H9 (cell line): ENCODE results near the gene AGBL4. TPM values are rescaled to one million over a fixed set of nuclear protein-coding genes. Genes with fewer than 3 reads are reported as not detected.

Source experiments
- DNase-seq: peaks from one replicate; pipeline ENCODE4 v3.0.0-alpha.2; 2017
- H2AFZ ChIP-seq: one replicate; pipeline ENCODE4 v1.6.1; 2013; ENCODE audit warnings: mild to moderate bottlenecking, low read length, control low read depth, moderate library complexity
- H2AK5ac ChIP-seq: 2 replicates; pipeline ENCODE4 v1.6.1; 2013; ENCODE audit warnings: low read length, control low read depth, mixed read lengths; ENCODE audit not compliant: insufficient read length
- H2BK120ac ChIP-seq: one replicate; pipeline ENCODE4 v1.6.1; 2013; ENCODE audit warnings: low read depth, mild to moderate bottlenecking, low read length, control low read depth, inconsistent platforms; ENCODE audit not compliant: poor library complexity, severe bottlenecking
- H2BK12ac ChIP-seq: 2 replicates; pipeline ENCODE4 v1.6.1; 2013; ENCODE audit warnings: low read length, control low read depth, mixed read lengths, low read depth; ENCODE audit not compliant: insufficient read length
- H2BK15ac ChIP-seq: 2 replicates; pipeline ENCODE4 v1.6.1; 2013; ENCODE audit warnings: low read depth, low read length, control low read depth
- H2BK20ac ChIP-seq: one replicate; pipeline ENCODE4 v1.6.1; 2013; ENCODE audit warnings: low read depth, mild to moderate bottlenecking, low read length, control low read depth, inconsistent platforms; ENCODE audit not compliant: poor library complexity, severe bottlenecking
- H2BK5ac ChIP-seq: 2 replicates; pipeline ENCODE4 v1.6.1; 2013; ENCODE audit warnings: low read length, control low read depth, mixed read lengths; ENCODE audit not compliant: insufficient read length
- H3K14ac ChIP-seq: 2 replicates; pipeline ENCODE4 v1.6.1; 2013; ENCODE audit warnings: low read length, control low read depth; ENCODE audit not compliant: insufficient read depth
- H3K18ac ChIP-seq: 2 replicates; pipeline ENCODE4 v1.6.1; 2013; ENCODE audit warnings: low read depth, mild to moderate bottlenecking, mixed read lengths, low read length, control low read depth; ENCODE audit not compliant: insufficient read length
- H3K23ac ChIP-seq: 2 replicates; pipeline ENCODE4 v1.6.1; 2013; ENCODE audit warnings: low read length, control low read depth, mixed read lengths, low read depth; ENCODE audit not compliant: insufficient read length
- H3K23me2 ChIP-seq: 2 replicates; pipeline ENCODE4 v1.6.1; 2013; ENCODE audit warnings: low read depth, mild to moderate bottlenecking, mixed read lengths, low read length, control low read depth; ENCODE audit not compliant: insufficient read length, poor library complexity, severe bottlenecking
- H3K27ac ChIP-seq: 2 replicates; pipeline ENCODE4 v1.5.1; 2013; ENCODE audit warnings: low read length, control low read depth, mixed read lengths, low read depth; ENCODE audit not compliant: insufficient read length
- H3K27me3 ChIP-seq: 2 replicates; pipeline ENCODE4 v1.6.1; 2013; ENCODE audit warnings: low read length, control low read depth, inconsistent platforms; ENCODE audit not compliant: insufficient read depth
- H3K4ac ChIP-seq: 2 replicates; pipeline ENCODE4 v1.6.1; 2013; ENCODE audit warnings: low read depth, mild to moderate bottlenecking, control low read depth, inconsistent platforms, low read length, moderate library complexity
- H3K4me1 ChIP-seq: 2 replicates; pipeline ENCODE4 v1.6.1; 2013; ENCODE audit warnings: low read length, control low read depth, inconsistent platforms; ENCODE audit not compliant: insufficient read depth
- H3K4me2 ChIP-seq: 2 replicates; pipeline ENCODE4 v1.6.1; 2013; ENCODE audit warnings: low read length, control low read depth, mixed read lengths; ENCODE audit not compliant: insufficient read length, insufficient read depth
- H3K56ac ChIP-seq: 2 replicates; pipeline ENCODE4 v1.6.1; 2013; ENCODE audit warnings: low read depth, mild to moderate bottlenecking, mixed read lengths, low read length, control low read depth; ENCODE audit not compliant: insufficient read length
- H3K79me1 ChIP-seq: 2 replicates; pipeline ENCODE4 v1.6.1; 2013; ENCODE audit warnings: low read depth, mild to moderate bottlenecking, moderate library complexity, low read length, control low read depth, inconsistent platforms; ENCODE audit not compliant: insufficient read depth, poor library complexity, severe bottlenecking
- H3K79me2 ChIP-seq: 2 replicates; pipeline ENCODE4 v1.6.1; 2013; ENCODE audit warnings: low read length, control low read depth, inconsistent platforms; ENCODE audit not compliant: insufficient read depth
- H3K9ac ChIP-seq: 2 replicates; pipeline ENCODE4 v1.6.1; 2013; ENCODE audit warnings: low read length, control low read depth, mixed read lengths; ENCODE audit not compliant: insufficient read length; ENCODE audit errors: extremely low read depth
- H3K9me3 ChIP-seq: one replicate; pipeline ENCODE4 v1.6.1; 2013; ENCODE audit warnings: low read depth, low read length, inconsistent platforms; ENCODE audit not compliant: control insufficient read depth
- H3T11ph ChIP-seq: one replicate; pipeline ENCODE4 v1.6.1; 2013; ENCODE audit warnings: mild to moderate bottlenecking, low read length, control low read depth, inconsistent platforms
- H4K20me1 ChIP-seq: one replicate; pipeline ENCODE4 v1.6.1; 2013; ENCODE audit not compliant: control insufficient read depth, insufficient read length, insufficient read depth
- H4K5ac ChIP-seq: 2 replicates; pipeline ENCODE4 v1.6.1; 2013; ENCODE audit warnings: low read depth, mild to moderate bottlenecking, mixed read lengths, low read length, control low read depth; ENCODE audit not compliant: insufficient read length
- H4K8ac ChIP-seq: replicated peaks from 2 replicates; pipeline ENCODE4 v1.6.1; 2013; ENCODE audit warnings: low read length, control low read depth, mixed read lengths, low read depth; ENCODE audit not compliant: insufficient read length
- H4K91ac ChIP-seq: 2 replicates; pipeline ENCODE4 v1.6.1; 2013; ENCODE audit warnings: low read depth, mild to moderate bottlenecking, moderate library complexity, mixed read lengths, low read length, control low read depth; ENCODE audit not compliant: insufficient read length
- H3K27ac Mint-ChIP-seq, 3 experiments: 2 replicates in 2 of 3; 3 replicates in 1 of 3; pipeline ENCODE4 v1.8.0; 2020 to 2021; ENCODE audit warnings: mixed read lengths in 3 of 3, mild to moderate bottlenecking in 1 of 3, moderate library complexity in 1 of 3
- H3K27me3 Mint-ChIP-seq: 2 replicates; pipeline ENCODE4 v1.8.0; 2021; ENCODE audit warnings: low read depth, mild to moderate bottlenecking, moderate library complexity, mixed read lengths
- H3K36me3 Mint-ChIP-seq, 3 experiments: 2 replicates in 2 of 3; 3 replicates in 1 of 3; pipeline ENCODE4 v1.8.0; 2020 to 2021; ENCODE audit warnings: low read depth in 3 of 3, mixed read lengths in 3 of 3; ENCODE audit not compliant: insufficient read depth in 1 of 3
- H3K4me1 Mint-ChIP-seq, 2 experiments: 2 replicates each; pipeline ENCODE4 v1.8.0; 2020; ENCODE audit warnings: mixed read lengths in 2 of 2
- H3K4me3 Mint-ChIP-seq, 2 experiments: 2 replicates in 1 of 2; 3 replicates in 1 of 2; pipeline ENCODE4 v1.8.0; 2020 to 2021; ENCODE audit warnings: mild to moderate bottlenecking in 2 of 2, mixed read lengths in 2 of 2, moderate library complexity in 1 of 2
- H3K9me3 Mint-ChIP-seq, 2 experiments: 2 replicates in 1 of 2; 3 replicates in 1 of 2; pipeline ENCODE4 v1.8.0; 2020; ENCODE audit warnings: mild to moderate bottlenecking in 2 of 2, mixed read lengths in 2 of 2, moderate library complexity in 1 of 2
- CTCF ChIP-seq: fragments of 200-600 bp; sonication (generic); conservative IDR thresholded peaks from 3 replicates; pipeline ENCODE4 v1.8.0; 2021; ENCODE audit warnings: antibody characterized with exemption, mild to moderate bottlenecking
- WGBS: extraction: QIAGEN DNeasy Blood & Tissue Kit; methylation state at CpG from one replicate; pipeline ENCODE4 v1.1.7; 2013; ENCODE audit warnings: missing lambda C conversion rate, low lambda C conversion rate, mixed read lengths; ENCODE audit not compliant: insufficient read length; ENCODE audit errors: extremely low coverage; 5-methylcytosine and 5-hydroxymethylcytosine counted together
- total RNA-seq: library from RNA; stranded (reverse); gene quantifications from 2 replicates; pipeline ENCODE4 v1.2.1, GENCODE V29; 2021

Gene AGBL4
- total RNA-seq, 1 experiment from 2014 or later = not detected

GRCh38 chr1:49333906-49334305, 689.8 kb downstream of the AGBL4 start:
- H3K23me2 ChIP-seq = no peaks in the 10 kb centered on the region
- Mint-ChIP-seq H3K9me3 (peaks cover 82 to 84% of the 10 kb centered on the region in 2 experiments), H3K4me3 (no peak overlapping the region), H3K4me1 (no peaks in the 10 kb centered on the region), H3K27ac (no peak overlapping the region), H3K36me3 (peaks cover 3 to 22% (median 8%) of the 10 kb centered on the region in 3 experiments; a peak in 5 of 7 replicates), H3K27me3 (no peaks in the 10 kb centered on the region; the same call in 1 of the 2 replicates)
- H2BK12ac ChIP-seq = no peak overlapping the region
- H3K23ac ChIP-seq = no peak overlapping the region
- no peak overlapping the region for H2BK120ac ChIP-seq
- H3T11ph ChIP-seq = no peak overlapping the region
- H3K79me1 ChIP-seq = no peaks in the 10 kb centered on the region
- no peak overlapping the region for H2AK5ac ChIP-seq
- TF ChIP-seq CTCF = no peak
- no peak for DNase-seq
- H4K5ac ChIP-seq = no peak overlapping the region
- H3K4me1 ChIP-seq = no peaks in the 10 kb centered on the region
- no peaks in the 10 kb centered on the region for H3K79me2 ChIP-seq
- no peak overlapping the region for H4K91ac ChIP-seq
- H3K27ac ChIP-seq = no peak overlapping the region
- H4K20me1 ChIP-seq = no peaks in the 10 kb centered on the region
- H3K56ac ChIP-seq = no peak overlapping the region
- H3K4ac ChIP-seq = no peak overlapping the region
- no peaks in the 10 kb centered on the region for H3K27me3 ChIP-seq
- no CpG with 5 or more reads among the region's 2 CpGs for WGBS
- H3K4me2 ChIP-seq = no peak overlapping the region
- no peak overlapping the region for H2BK20ac ChIP-seq
- no peak overlapping the region for H2AFZ ChIP-seq
- H3K18ac ChIP-seq = no peak overlapping the region
- no peak overlapping the region for H3K14ac ChIP-seq
- H3K9ac ChIP-seq = no peak overlapping the region
- H2BK5ac ChIP-seq = no peak overlapping the region
- H4K8ac ChIP-seq = no peak overlapping the region
- H3K9me3 ChIP-seq = peaks cover 56% of the 10 kb centered on the region
- no peak overlapping the region for H2BK15ac ChIP-seq
